ENCODE data around the gene LZTS2.

DNA sequence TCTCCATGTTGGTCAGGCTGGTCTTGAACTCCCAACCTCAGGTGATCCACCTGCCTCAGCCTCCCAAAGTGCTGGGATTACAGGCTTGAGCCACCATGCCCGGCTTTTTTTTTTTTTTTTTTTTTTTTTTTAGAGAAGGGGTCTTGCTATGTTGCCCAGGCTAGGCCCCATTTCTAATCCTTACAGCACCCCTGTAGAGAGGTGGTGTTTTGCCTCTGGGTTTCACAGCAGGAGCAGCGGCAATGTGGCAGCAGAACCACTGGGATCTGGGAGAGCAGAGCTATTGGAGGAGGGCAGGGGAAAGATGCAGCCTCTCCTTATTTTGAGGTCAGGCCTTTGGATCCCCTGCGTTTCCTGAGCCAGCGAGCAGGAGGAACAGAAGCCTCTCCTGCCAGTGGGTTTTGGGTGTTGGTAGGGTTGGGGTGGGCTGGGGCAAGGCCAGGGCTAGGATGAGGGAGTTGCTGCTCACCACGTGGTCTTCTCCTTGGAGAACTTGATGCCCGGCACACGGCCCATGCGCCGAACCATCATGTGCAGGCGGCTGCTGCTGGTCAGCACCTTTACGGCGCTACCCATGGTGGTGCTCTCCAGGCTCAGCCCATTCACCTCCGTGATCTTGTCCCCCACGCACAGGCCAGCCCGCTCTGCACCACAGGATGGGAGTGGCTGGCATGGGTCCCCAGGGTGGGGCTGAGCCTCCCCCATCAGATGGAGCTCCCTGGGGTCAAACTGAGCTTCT is 23.5 kb downstream of the LZTS2 start:
- TF ChIP-seq, protein P1, sequence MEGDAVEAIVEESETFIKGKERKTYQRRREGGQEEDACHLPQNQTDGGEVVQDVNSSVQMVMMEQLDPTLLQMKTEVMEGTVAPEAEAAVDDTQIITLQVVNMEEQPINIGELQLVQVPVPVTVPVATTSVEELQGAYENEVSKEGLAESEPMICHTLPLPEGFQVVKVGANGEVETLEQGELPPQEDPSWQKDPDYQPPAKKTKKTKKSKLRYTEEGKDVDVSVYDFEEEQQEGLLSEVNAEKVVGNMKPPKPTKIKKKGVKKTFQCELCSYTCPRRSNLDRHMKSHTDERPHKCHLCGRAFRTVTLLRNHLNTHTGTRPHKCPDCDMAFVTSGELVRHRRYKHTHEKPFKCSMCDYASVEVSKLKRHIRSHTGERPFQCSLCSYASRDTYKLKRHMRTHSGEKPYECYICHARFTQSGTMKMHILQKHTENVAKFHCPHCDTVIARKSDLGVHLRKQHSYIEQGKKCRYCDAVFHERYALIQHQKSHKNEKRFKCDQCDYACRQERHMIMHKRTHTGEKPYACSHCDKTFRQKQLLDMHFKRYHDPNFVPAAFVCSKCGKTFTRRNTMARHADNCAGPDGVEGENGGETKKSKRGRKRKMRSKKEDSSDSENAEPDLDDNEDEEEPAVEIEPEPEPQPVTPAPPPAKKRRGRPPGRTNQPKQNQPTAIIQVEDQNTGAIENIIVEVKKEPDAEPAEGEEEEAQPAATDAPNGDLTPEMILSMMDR (IDR thresholded peaks at IDR 0.05; ENCODE audit: low read length): no peak
- TF ChIP-seq EZH2 (IDR thresholded peaks at IDR 0.05; ENCODE audit: borderline replicate concordance, low read length): no peak
